IPS-18a (cell line): ENCODE data around the gene NSUN7.

Experiments
- H3K27ac ChIP-seq: one replicate; pipeline ENCODE4 v1.5.1; 2013; ENCODE audit warnings: low read length
- H3K27me3 ChIP-seq: one replicate; pipeline ENCODE4 v1.6.1; 2013; ENCODE audit warnings: mild to moderate bottlenecking, low read length; ENCODE audit not compliant: control insufficient read depth, insufficient read depth
- H3K36me3 ChIP-seq: one replicate; pipeline ENCODE4 v1.6.1; 2013; ENCODE audit warnings: low read depth, low read length; ENCODE audit not compliant: control insufficient read depth
- H3K4me1 ChIP-seq: one replicate; pipeline ENCODE4 v1.6.1; 2013; ENCODE audit warnings: low read depth, low read length; ENCODE audit not compliant: control insufficient read depth
- H3K4me3 ChIP-seq: one replicate; pipeline ENCODE4 v1.5.1; 2013; ENCODE audit warnings: low read length
- H3K9ac ChIP-seq: one replicate; pipeline ENCODE4 v1.6.1; 2013; ENCODE audit warnings: mild to moderate bottlenecking, low read length, moderate library complexity
- H3K9me3 ChIP-seq: one replicate; pipeline ENCODE4 v1.6.1; 2013; ENCODE audit warnings: low read depth, low read length; ENCODE audit not compliant: control insufficient read depth

The NSUN7 gene

DNA sequence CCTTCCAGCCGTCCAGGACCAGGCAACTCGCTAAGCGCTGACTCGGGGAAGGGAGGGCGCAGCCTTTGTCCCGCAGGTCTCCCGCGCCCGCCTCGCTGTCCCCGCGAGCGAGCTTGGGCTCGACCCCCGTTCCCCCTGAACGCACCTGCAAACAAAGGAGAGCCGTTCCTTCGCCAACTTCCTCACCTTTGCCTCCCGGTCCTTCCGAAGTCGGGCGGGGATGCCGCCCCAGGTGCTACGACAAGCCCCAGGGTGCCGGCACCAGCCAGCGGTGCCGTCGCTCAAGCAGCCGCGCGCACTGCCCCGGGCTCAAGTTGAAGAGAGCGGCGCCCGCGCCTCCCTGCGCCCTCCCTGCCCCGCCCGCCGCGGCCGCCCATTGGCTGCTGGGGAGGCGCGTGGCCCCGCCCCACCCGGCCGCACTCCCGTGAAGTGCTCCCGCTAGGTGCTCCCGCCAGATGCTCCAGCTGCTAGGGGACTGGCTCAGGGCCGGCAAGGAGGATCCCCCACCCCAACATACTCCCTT is 107.1 kb downstream of the NSUN7 start:
- peak overlapping the region; percentile 95 for H3K9ac ChIP-seq
- peaks cover 10% of the 10 kb centered on the region for H3K36me3 ChIP-seq
- peak overlapping the region; percentile 92 for H3K4me3 ChIP-seq
- no peaks in the 10 kb centered on the region for H3K27me3 ChIP-seq
- no peaks in the 10 kb centered on the region for H3K9me3 ChIP-seq
- H3K4me1 ChIP-seq: peaks cover 3% of the 10 kb centered on the region
- H3K27ac ChIP-seq: peak overlapping the region; percentile 89

DNA sequence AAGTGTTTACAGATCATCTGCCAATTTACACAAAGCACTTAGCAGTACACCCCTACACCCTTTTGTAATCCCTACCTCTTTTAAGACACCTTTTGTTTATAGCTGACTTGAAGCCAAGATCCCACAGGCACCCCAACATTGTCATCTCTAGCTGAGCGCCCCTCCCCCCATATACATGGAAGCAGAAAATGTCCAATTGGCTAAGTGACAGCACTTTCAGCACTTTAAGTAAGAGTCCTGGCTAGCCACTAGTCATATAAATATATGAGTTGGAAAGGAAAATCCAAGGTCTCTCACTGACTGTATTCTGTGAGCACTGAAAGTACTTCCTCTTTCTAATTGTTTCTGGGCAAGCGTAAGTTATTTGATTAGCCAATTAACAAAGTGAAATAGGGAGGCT is 108.2 kb downstream of the NSUN7 start:
- Histone ChIP-seq H3K4me3 (no peak overlapping the region), H3K9ac (no peak overlapping the region), H3K27me3 (no peaks in the 10 kb centered on the region), H3K4me1 (peaks cover 3% of the 10 kb centered on the region), H3K27ac (no peak overlapping the region), H3K9me3 (no peaks in the 10 kb centered on the region), H3K36me3 (peaks cover 8% of the 10 kb centered on the region)

GRCh38 chr4:40858962-40859361 is 109.2 kb downstream of the NSUN7 start:
- no peak overlapping the region for H3K9ac ChIP-seq

More at GRCh38 chr4:40858962-40859361, 109.2 kb downstream of the NSUN7 start:
- Histone ChIP-seq H3K27me3 (no peaks in the 10 kb centered on the region), H3K4me1 (peaks cover 3% of the 10 kb centered on the region), H3K27ac (no peak overlapping the region), H3K4me3 (no peak overlapping the region), H3K36me3 (peaks cover 2% of the 10 kb centered on the region), H3K9me3 (no peaks in the 10 kb centered on the region)
